ENCODE results near the gene DCLRE1B. TPM values are rescaled to one million over a fixed set of nuclear protein-coding genes. Genes with fewer than 3 reads are reported as not detected.
A peak's percentile ranks its signal among the peaks of the same experiment; 100 is the strongest.

The DCLRE1B gene
- total RNA-seq, 4 donors from 2014 or later: 1.4 to 3.3 (median 1.7) TPM

DNA sequence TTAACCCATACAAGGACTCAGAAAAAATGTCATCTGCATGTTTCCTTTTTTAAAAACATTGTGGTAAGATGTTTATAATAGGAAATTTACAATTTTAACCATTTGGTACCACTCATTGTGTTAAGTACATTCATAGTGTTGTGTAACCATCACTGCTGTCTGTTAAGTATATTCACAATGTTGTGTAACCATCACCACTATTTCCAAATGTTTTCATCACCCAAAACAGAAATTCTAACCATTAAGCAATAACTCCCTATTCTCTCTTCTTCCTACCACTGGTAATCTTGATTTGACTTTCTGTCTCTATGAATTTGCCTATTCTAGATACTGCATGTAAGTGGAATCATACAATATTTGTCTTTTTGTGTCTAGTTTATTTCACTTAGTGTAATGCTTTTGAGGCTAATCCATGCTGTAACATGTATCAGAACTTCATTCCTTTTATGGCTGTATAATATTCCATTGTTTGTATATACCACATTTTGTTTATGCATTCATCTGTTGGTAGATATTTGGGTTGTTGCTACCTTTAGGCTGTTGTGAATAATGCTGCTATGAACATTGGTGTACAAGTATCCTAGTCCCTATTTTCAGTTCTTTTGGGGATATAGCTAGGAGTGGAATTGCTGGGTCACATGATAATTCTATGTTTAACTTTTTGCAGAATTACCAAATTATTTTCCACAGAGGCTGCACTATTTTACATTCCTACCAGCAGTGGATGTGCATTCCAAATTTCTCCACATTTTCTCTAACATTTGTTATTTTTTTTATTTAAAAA, 38.1 kb downstream of the DCLRE1B start:
- intact Hi-C loops (cut with DNase I; ENCODE audit: low total_unique reads): no loop called here
- Histone ChIP-seq H3K4me3 (no peak overlapping the region), H3K36me3 (peaks cover 0 to 24% of the 10 kb centered on the region in 2 donors), H3K9me3 (no peaks in the 10 kb centered on the region), H3K27me3 (no peaks in the 10 kb centered on the region), H3K4me1 (peaks cover 37 to 46% of the 10 kb centered on the region in 2 donors), H3K27ac (peak overlapping the region; percentile 12 to 69 (median 44))
- ATAC-seq: peak in 1 of 2 donors; percentile 39
- TF ChIP-seq, protein P1, sequence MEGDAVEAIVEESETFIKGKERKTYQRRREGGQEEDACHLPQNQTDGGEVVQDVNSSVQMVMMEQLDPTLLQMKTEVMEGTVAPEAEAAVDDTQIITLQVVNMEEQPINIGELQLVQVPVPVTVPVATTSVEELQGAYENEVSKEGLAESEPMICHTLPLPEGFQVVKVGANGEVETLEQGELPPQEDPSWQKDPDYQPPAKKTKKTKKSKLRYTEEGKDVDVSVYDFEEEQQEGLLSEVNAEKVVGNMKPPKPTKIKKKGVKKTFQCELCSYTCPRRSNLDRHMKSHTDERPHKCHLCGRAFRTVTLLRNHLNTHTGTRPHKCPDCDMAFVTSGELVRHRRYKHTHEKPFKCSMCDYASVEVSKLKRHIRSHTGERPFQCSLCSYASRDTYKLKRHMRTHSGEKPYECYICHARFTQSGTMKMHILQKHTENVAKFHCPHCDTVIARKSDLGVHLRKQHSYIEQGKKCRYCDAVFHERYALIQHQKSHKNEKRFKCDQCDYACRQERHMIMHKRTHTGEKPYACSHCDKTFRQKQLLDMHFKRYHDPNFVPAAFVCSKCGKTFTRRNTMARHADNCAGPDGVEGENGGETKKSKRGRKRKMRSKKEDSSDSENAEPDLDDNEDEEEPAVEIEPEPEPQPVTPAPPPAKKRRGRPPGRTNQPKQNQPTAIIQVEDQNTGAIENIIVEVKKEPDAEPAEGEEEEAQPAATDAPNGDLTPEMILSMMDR (IDR thresholded peaks at IDR 0.05 in 4 of 5, conservative IDR thresholded peaks at IDR 0.05 in 1 of 5): no peak
- no peak for TF ChIP-seq POLR2A (IDR thresholded peaks at IDR 0.05)
- in situ Hi-C loops (cut with MboI; ENCODE audit: low sequenced_read_pairs in 4 of 4): no loop called here
- no peak for DNase-seq

DNA sequence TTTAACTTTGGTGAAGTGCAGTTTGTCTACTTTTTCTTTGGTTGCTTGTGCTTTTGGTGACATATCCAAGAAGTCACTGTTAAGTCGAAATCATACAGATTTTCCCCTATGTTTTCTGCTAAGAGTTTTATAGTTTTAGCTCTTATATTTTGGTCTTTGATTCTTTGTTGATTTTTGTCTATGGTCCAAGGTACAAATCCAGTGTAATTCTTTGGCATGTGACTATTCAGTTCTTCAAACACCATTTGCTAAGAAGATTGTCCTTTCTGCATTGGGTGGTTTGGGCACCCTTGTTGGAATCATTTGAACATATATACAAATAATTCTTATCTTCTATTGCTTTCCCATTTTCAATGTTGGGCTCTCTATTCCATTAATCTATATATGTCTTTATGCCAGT, 40.2 kb downstream of the DCLRE1B start:
- Histone ChIP-seq H3K27me3 (no peaks in the 10 kb centered on the region), H3K9me3 (no peaks in the 10 kb centered on the region), H3K4me1 (peaks cover 26 to 35% of the 10 kb centered on the region in 2 donors), H3K27ac (no peak overlapping the region), H3K36me3 (peaks cover 0 to 24% of the 10 kb centered on the region in 2 donors), H3K4me3 (no peak overlapping the region)
- in situ Hi-C loops (cut with MboI; ENCODE audit: low sequenced_read_pairs in 4 of 4): no loop called here
- intact Hi-C loops (cut with DNase I; ENCODE audit: low total_unique reads): no loop called here
- ATAC-seq (no peak), DNase-seq (no peak)
- TF ChIP-seq POLR2A (IDR thresholded peaks at IDR 0.05): no peak
- TF ChIP-seq, protein P1 (IDR thresholded peaks at IDR 0.05 in 4 of 5, conservative IDR thresholded peaks at IDR 0.05 in 1 of 5): no peak

DNA sequence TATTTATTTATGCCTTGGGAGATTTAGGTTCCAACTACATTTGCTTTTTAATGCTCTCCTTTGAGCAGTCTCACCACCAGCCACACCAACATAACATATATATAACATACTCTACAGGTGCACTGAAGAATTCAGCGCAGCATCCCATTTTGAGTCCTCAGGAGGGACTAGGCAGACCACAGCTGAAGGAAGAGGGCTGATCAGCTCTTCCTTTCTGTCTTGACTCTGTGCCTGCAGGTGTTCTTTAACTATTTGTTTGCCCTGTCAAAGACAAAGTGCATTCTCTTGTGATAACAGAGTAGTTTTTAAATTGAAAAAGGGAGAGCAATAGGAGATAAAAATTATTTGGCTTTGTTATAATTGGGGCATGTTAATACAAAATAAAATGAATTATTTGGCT, 41.0 kb downstream of the DCLRE1B start:
- no peak for ATAC-seq
- in situ Hi-C loops (cut with MboI; ENCODE audit: low sequenced_read_pairs in 4 of 4) (no loop called here), intact Hi-C loops (cut with DNase I; ENCODE audit: low total_unique reads) (loop anchor here (2.0 kb wide), 1 partner anchor 41 kb away; the partner anchor contains the start of genes AP4B1 and DCLRE1B)
- no peak for DNase-seq
- no peak overlapping the region for H3K27ac ChIP-seq
- no peak overlapping the region for H3K4me3 ChIP-seq
- no peak for TF ChIP-seq POLR2A (IDR thresholded peaks at IDR 0.05)
- TF ChIP-seq, protein P1 (IDR thresholded peaks at IDR 0.05 in 4 of 5, conservative IDR thresholded peaks at IDR 0.05 in 1 of 5): no peak
- peaks cover 0 to 19% of the 10 kb centered on the region in 2 donors for H3K36me3 ChIP-seq
- H3K9me3 ChIP-seq: no peaks in the 10 kb centered on the region
- peaks cover 18 to 28% of the 10 kb centered on the region in 2 donors for H3K4me1 ChIP-seq
- H3K27me3 ChIP-seq: no peaks in the 10 kb centered on the region

DNA sequence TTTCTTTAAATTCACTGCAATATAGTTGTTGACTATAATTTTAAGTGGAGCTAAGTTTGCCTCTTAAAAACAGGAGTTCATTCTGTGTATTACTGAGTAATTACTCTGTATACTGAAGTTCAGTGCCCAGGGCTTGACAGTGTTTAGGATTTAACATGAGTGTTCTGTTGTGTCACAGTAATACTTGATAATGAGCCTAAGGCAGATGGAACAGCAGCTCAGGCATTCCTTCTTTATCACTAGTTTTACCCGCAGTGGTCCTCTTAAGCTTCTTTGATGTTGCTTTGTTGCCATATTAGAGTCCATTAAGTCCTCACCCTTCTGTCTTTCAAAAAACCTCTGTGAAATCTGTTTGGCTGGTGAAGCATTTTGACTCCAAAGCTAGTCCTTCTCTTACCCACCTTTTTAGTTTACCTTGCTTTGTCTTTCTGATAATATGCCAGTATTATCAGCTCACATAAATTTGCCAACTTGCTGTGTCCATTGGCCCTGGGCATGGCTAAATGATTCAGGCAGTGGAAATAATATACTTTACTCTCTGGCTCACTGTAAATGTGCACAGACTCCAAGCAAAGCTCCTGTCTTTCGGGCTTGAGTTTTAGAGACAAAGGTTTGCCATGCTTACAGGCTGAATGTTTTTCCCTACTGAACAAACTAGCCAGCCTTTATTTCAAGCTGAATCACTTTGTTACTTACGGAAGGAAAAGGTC, 41.7 kb downstream of the DCLRE1B start:
- TF ChIP-seq, protein P1 (IDR thresholded peaks at IDR 0.05 in 4 of 5, conservative IDR thresholded peaks at IDR 0.05 in 1 of 5): no peak
- TF ChIP-seq POLR2A (IDR thresholded peaks at IDR 0.05): no peak
- intact Hi-C loops (cut with DNase I; ENCODE audit: low total_unique reads) (loop anchor here (2.0 kb wide), 1 partner anchor 42 kb away; the partner anchor contains the start of genes AP4B1 and DCLRE1B), in situ Hi-C loops (cut with MboI; ENCODE audit: low sequenced_read_pairs in 4 of 4) (no loop called here)
- Histone ChIP-seq H3K9me3 (no peaks in the 10 kb centered on the region), H3K27ac (peak overlapping the region; percentile 44 to 56 (median 48)), H3K27me3 (no peaks in the 10 kb centered on the region), H3K36me3 (peaks cover 0 to 13% of the 10 kb centered on the region in 2 donors), H3K4me1 (peaks cover 18 to 26% of the 10 kb centered on the region in 2 donors), H3K4me3 (no peak overlapping the region)
- ATAC-seq (peak in 1 of 2 donors; percentile 39), DNase-seq (no peak)
